ENCODE measurements around the gene JMJD1C. TPM values are rescaled to one million over a fixed set of nuclear protein-coding genes. Genes with fewer than 3 reads are reported as not detected.

Gene JMJD1C
- total RNA-seq, 1 experiment from 2014 or later, result 180 TPM

- peak overlapping the region; percentile 15; the same call in 1 of the 2 replicates for H3K27ac Mint-ChIP-seq
- no peak for ATAC-seq
- POLR2A ChIA-PET, result no interaction called here
These were observed 265.3 kb downstream of the JMJD1C start for GRCh38 chr10:63200431-63200830.

GRCh38 chr10:63199716-63200115, 266.1 kb downstream of the JMJD1C start:
- Mint-ChIP-seq H3K27ac (peak overlapping the region; percentile 47), H3K27me3 (ENCODE audit: low read depth) (no peaks in the 10 kb centered on the region), H3K9me3 (no peaks in the 10 kb centered on the region), H3K4me1 (peaks cover 37% of the 10 kb centered on the region), H3K36me3 (peaks cover 49% of the 10 kb centered on the region), H3K4me3 (peak overlapping the region; percentile 34)
- ChIA-PET POLR2A (interaction anchor here (0.6 kb wide), 1 partner anchor 744 kb away, joined by 4 read pairs; no protein-coding TSS in a partner anchor), CTCF (interaction anchor here (0.8 to 2.0 kb wide), 3 partner anchors 73 to 520 kb away, joined by 4 to 7 read pairs (median 6); no protein-coding TSS in a partner anchor)
- TF ChIP-seq MYBL2 (CRISPR knock-in tag; IDR thresholded peaks at IDR 0.05) (no peak), AR (CRISPR knock-in tag; IDR thresholded peaks at IDR 0.05) (no peak), NR1H2 (CRISPR knock-in tag; IDR thresholded peaks at IDR 0.05) (no peak), E2F5 (CRISPR knock-in tag; IDR thresholded peaks at IDR 0.05) (no peak), RELA (CRISPR knock-in tag; IDR thresholded peaks at IDR 0.05; ENCODE audit: borderline replicate concordance) (no peak), E2F1 (CRISPR knock-in tag; IDR thresholded peaks at IDR 0.05) (no peak), IRF1 (CRISPR knock-in tag; IDR thresholded peaks at IDR 0.05) (no peak), ZBTB43 (CRISPR knock-in tag; IDR thresholded peaks at IDR 0.05) (no peak)
- peak; percentile 63 for ATAC-seq
- no peak for DNase-seq (ENCODE audit: low spot score)

More at GRCh38 chr10:63200431-63200830, 265.3 kb downstream of the JMJD1C start:
- Mint-ChIP-seq H3K4me3 (peak overlapping the region; percentile 36), H3K4me1 (peaks cover 44% of the 10 kb centered on the region), H3K36me3 (peaks cover 51% of the 10 kb centered on the region), H3K9me3 (no peaks in the 10 kb centered on the region), H3K27me3 (ENCODE audit: low read depth) (no peaks in the 10 kb centered on the region)
- no peak for TF ChIP-seq CBFB (CRISPR knock-in tag; IDR thresholded peaks at IDR 0.05; ENCODE audit: low read depth)
- TF ChIP-seq NR3C1 (CRISPR knock-in tag; conservative IDR thresholded peaks at IDR 0.05; ENCODE audit: low read depth), result no peak
- no peak for TF ChIP-seq FOXP1 (CRISPR knock-in tag; IDR thresholded peaks at IDR 0.05; ENCODE audit: borderline replicate concordance)
- TF ChIP-seq TCF7 (CRISPR knock-in tag; IDR thresholded peaks at IDR 0.05; ENCODE audit: low read depth), result no peak
- no peak for TF ChIP-seq E2F1 (CRISPR knock-in tag; IDR thresholded peaks at IDR 0.05)
- TF ChIP-seq USF1 (CRISPR knock-in tag; IDR thresholded peaks at IDR 0.05), result no peak
- TF ChIP-seq GRHL2 (CRISPR knock-in tag; IDR thresholded peaks at IDR 0.05; ENCODE audit: insufficient replicate concordance, severe bottlenecking), result no peak
- TF ChIP-seq ZNF281 (CRISPR knock-in tag; IDR thresholded peaks at IDR 0.05), result no peak
- no peak for DNase-seq (ENCODE audit: low spot score)
- CTCF ChIA-PET, result interaction anchor here (0.9 to 2.0 kb wide), 3 partner anchors 33 to 520 kb away, joined by 5 to 7 read pairs (median 6); no protein-coding TSS in a partner anchor
